ENCODE results near the gene HPS5.
A peak's percentile ranks its signal among the peaks of the same experiment; 100 is the strongest.

HPS5 gene, protein sequence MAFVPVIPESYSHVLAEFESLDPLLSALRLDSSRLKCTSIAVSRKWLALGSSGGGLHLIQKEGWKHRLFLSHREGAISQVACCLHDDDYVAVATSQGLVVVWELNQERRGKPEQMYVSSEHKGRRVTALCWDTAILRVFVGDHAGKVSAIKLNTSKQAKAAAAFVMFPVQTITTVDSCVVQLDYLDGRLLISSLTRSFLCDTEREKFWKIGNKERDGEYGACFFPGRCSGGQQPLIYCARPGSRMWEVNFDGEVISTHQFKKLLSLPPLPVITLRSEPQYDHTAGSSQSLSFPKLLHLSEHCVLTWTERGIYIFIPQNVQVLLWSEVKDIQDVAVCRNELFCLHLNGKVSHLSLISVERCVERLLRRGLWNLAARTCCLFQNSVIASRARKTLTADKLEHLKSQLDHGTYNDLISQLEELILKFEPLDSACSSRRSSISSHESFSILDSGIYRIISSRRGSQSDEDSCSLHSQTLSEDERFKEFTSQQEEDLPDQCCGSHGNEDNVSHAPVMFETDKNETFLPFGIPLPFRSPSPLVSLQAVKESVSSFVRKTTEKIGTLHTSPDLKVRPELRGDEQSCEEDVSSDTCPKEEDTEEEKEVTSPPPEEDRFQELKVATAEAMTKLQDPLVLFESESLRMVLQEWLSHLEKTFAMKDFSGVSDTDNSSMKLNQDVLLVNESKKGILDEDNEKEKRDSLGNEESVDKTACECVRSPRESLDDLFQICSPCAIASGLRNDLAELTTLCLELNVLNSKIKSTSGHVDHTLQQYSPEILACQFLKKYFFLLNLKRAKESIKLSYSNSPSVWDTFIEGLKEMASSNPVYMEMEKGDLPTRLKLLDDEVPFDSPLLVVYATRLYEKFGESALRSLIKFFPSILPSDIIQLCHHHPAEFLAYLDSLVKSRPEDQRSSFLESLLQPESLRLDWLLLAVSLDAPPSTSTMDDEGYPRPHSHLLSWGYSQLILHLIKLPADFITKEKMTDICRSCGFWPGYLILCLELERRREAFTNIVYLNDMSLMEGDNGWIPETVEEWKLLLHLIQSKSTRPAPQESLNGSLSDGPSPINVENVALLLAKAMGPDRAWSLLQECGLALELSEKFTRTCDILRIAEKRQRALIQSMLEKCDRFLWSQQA

DNA sequence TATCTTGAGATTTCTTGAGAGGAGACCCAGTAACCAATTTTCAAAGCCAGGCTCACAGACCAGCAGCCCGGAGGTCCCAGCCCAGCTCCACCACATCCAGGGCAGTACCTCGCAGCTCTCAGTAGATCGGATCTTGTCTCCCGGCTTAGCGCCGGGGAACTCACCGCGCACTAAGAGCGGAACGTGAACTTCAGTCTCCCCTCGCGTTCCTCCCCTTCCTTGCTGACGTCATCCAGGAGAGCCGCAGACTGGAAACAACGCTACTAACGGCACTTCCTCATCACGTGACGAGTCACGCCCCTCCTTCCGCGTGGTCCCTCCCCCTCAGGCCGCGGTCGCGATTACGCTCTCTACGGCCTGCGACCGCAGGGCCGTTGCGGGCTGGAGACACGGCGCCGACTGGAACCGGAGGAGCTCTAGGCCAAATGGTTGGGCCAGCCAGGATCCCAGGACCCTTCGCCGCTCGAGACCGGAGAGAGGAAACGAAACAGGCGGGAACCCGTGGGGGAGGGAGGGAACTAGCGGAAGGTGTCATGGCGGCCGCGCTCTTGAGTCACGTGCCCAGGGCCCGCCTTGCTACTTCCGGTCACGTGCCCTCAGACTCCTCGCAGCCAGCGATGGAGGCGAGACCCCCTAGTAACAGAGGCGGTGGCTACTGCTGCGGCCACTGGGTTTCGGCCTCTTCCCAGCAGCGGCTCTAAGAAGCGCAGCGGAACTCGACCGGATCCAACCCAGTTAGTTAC lies at the start of gene HPS5, which contains the start of gene GTF2H1:
HPS5 (minus strand) TSS at position 172 of the 743 bp plus-strand sequence. CDS start 4,282 bp downstream, outside the sequence.
GTF2H1 (plus strand) TSS at position 599 of the 743 bp plus-strand sequence. CDS start 10,508 bp downstream, outside the sequence.
- intact Hi-C loops (cut with DNase I; ENCODE audit: low total_unique reads): loop anchor here (2.0 to 5.0 kb wide), 2 partner anchors 75 to 205 kb away; partner anchors contain the start of gene TSG101

DNA sequence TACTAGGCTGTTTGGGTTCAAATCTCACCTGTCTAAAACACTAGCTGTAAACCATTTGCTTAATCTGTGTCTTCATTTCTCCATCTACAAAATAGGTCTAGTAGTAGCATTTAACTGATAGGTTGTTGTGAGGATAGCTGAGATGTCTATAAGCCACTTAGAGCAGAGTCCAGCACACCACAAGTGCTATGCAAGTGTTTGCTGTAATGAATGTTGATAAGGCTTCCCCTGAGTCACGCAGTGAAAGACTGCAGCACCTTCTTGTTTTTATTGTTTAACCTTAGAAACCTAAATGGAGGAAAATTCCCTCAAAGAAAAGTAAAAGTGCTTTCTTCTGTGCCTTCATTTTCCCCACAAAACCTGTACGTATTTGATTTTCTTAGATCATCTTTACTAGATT lies 49.3 kb upstream of the HPS5 start:
- peaks cover 5 to 12% (median 9%) of the 10 kb centered on the region in 3 donors for H3K36me3 ChIP-seq
- DNase-seq: no peak
- no peaks in the 10 kb centered on the region for H3K27me3 ChIP-seq
- TF ChIP-seq CTCF (IDR thresholded peaks at IDR 0.05): no peak
- no peaks in the 10 kb centered on the region for H3K4me1 ChIP-seq
- H3K27ac ChIP-seq: no peak overlapping the region
- no peaks in the 10 kb centered on the region for H3K9me3 ChIP-seq
- intact Hi-C loops (cut with DNase I; ENCODE audit: low total_unique reads): no loop called here
- H3K4me3 ChIP-seq: no peak overlapping the region

More for the DNA sequence above, at the start of gene HPS5, which contains the start of gene GTF2H1:
- H3K9me3 ChIP-seq: no peaks in the 10 kb centered on the region
- peak; percentile 96 to 97 for DNase-seq
- H3K27me3 ChIP-seq: no peaks in the 10 kb centered on the region
- TF ChIP-seq CTCF (IDR thresholded peaks at IDR 0.05): no peak
- peak within 1 kb of the TSS; percentile 81 to 91 for H3K4me3 ChIP-seq
- H3K36me3 ChIP-seq: peaks cover 0 to 15% (median 8%) of the 10 kb centered on the region in 3 donors
- peaks cover 0 to 61% (median 40%) of the 10 kb centered on the region in 4 donors for H3K4me1 ChIP-seq
- H3K27ac ChIP-seq: peak within 1 kb of the TSS; percentile 94 to 97

- Histone ChIP-seq H3K4me3 (no peak overlapping the region), H3K36me3 (peaks cover 18 to 30% (median 27%) of the 10 kb centered on the region in 3 donors), H3K27me3 (no peaks in the 10 kb centered on the region), H3K4me1 (no peaks in the 10 kb centered on the region), H3K9me3 (no peaks in the 10 kb centered on the region), H3K27ac (peak overlapping the region in 1 of 2 donors; percentile 50)
- intact Hi-C loops (cut with DNase I; ENCODE audit: low total_unique reads): no loop called here
- DNase-seq: no peak
- TF ChIP-seq CTCF (IDR thresholded peaks at IDR 0.05): no peak
These were observed 47.5 kb upstream of the HPS5 start for GRCh38 chr11:18369398-18369797.

DNA sequence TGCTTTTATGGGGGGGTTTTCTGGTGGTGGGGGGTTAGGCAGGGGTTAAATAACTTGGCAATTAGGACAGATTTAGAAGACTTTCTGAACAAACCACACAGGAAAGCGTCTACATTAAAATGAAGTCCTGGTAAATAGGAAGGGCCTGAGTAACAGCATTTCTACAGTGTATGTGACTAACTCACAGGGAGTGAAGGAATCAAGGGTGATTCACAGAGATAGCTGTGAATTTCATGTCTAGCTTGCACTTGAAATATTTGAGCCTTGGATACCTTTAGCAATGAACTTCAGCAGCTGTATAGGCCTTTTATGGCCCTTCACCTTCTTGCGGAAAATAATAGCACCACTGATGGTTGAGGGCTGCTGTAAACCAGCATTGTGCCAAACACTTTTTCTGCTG lies 46.3 kb upstream of the HPS5 start:
- Histone ChIP-seq H3K9me3 (no peaks in the 10 kb centered on the region), H3K36me3 (peaks cover 30 to 42% (median 38%) of the 10 kb centered on the region in 3 donors), H3K4me3 (no peak overlapping the region), H3K27ac (peak overlapping the region in 1 of 2 donors; percentile 50), H3K27me3 (no peaks in the 10 kb centered on the region), H3K4me1 (no peaks in the 10 kb centered on the region)
- intact Hi-C loops (cut with DNase I; ENCODE audit: low total_unique reads): no loop called here
- DNase-seq: no peak
- no peak for TF ChIP-seq CTCF (IDR thresholded peaks at IDR 0.05)
